LNCaP clone FGC (cell line): ENCODE data around the gene SLC6A13.

Experiments
- DNase-seq: peaks from one replicate; pipeline ENCODE4 v3.0.0-alpha.2; 2011; ENCODE audit warnings: low read depth
- H3K4me3 ChIP-seq: 2 replicates; pipeline ENCODE4 v1.5.1; 2011; ENCODE audit warnings: mild to moderate bottlenecking, low read depth, low read length, control low read depth
- TF ChIP-seq, protein P1 (sequence below): IDR thresholded peaks from 2 replicates; pipeline ENCODE4 v1.5.1; 2012; ENCODE audit warnings: mild to moderate bottlenecking; ENCODE audit not compliant: control insufficient read depth, insufficient read depth; ENCODE audit errors: extremely low read depth

Gene SLC6A13

DNA sequence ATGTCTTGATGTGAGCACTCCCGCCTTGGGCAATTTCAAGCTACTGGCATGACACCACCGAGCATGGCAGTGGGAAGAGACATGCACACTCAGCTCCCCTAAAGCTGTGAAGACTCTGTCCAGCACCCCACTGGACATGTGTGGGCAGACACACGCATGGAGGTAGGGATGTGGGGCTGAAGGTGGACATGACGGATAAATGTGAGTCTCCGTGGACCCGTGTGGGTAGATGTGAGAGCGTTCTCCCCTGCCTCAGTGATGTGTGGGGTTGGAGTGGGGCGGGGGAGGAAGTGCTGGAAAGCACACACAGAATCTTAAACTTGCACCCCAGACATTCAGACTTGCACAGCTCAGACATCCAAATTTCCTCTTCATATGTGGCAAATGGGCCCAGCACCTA is 61.3 kb downstream of the SLC6A13 start:
- H3K4me3 ChIP-seq: no peak overlapping the region
- DNase-seq: no peak
- TF ChIP-seq, protein P1, sequence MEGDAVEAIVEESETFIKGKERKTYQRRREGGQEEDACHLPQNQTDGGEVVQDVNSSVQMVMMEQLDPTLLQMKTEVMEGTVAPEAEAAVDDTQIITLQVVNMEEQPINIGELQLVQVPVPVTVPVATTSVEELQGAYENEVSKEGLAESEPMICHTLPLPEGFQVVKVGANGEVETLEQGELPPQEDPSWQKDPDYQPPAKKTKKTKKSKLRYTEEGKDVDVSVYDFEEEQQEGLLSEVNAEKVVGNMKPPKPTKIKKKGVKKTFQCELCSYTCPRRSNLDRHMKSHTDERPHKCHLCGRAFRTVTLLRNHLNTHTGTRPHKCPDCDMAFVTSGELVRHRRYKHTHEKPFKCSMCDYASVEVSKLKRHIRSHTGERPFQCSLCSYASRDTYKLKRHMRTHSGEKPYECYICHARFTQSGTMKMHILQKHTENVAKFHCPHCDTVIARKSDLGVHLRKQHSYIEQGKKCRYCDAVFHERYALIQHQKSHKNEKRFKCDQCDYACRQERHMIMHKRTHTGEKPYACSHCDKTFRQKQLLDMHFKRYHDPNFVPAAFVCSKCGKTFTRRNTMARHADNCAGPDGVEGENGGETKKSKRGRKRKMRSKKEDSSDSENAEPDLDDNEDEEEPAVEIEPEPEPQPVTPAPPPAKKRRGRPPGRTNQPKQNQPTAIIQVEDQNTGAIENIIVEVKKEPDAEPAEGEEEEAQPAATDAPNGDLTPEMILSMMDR: no peak

DNA sequence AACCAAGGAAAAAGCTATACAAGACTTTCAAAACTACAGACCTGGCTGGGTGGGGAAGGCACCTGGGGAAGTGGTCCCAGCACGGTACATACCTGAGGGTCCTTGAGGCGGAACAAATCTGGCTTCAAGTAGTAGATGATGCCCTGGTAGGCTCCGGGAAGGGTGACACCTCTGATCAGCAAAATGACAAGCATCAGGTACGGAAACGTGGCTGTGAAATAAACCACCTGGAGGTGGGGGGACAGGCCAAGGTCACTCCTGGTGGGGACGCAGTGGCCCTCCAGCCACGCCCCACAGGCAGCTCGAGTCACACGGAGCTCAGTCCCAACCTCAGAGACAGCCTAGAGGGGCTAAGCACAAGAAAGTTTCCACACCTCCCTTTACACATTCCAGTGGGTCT is 63.9 kb downstream of the SLC6A13 start:
- H3K4me3 ChIP-seq: no peak overlapping the region
- DNase-seq: no peak
- TF ChIP-seq, protein P1: no peak

DNA sequence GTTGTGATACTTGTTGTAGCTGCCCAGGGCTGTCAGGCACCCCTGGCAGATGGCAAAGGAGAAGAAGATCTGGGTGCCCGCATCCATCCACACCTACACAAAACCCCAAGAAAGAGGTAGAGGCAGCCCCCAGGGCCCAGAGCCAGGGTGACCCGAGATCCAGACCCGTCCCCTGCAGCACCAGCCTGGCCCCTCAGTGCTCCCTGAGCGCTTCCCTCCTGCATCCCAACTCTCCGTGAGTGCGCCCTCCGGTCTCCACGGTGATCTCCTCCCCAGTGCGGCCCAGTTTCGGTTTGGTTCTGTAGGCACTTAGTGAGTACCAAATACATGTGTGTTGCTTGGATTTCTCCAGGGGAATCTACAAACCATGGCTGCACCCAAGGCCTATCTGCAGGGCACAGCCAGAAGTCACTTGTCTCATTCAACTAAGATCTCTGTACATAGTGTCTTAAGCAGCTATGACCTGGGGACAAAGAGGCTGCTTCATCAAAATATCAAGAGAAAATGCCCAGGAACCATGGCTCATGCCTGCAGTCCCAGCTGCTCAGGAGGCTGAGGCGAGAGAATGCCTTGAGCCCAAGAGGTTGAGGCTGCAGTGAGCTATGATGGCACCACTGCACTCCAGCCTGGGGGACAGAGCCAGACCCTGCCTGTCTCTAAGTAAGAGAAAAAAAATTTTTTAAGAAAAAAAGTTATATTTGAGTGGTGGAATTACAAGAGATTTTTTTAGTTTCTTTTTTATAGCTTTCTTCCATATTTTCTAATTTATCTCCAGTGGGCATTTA is 64.5 kb downstream of the SLC6A13 start:
- no peak for DNase-seq
- H3K4me3 ChIP-seq: no peak overlapping the region
- TF ChIP-seq, protein P1: no peak

DNA sequence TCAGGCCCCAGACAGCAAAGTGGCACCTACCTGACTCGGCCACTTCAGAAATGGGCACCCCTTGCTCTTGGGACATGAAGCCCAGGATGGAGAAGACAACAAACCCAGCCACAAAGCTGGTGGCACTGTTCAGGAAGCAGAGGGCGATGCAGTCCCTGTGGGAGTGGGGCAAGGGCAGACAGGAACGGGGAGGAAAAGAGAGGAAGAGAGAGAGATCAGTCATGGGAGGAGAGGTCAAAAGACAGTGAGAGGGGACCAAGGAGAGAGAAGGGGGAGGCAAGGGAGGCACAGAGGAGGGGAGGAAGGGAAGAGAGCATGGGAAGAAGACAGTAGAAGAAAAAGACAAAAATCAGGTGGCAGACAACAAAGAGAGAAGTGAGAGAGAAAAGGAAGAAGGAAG is 65.3 kb downstream of the SLC6A13 start:
- TF ChIP-seq, protein P1: no peak
- DNase-seq: no peak
- no peak overlapping the region for H3K4me3 ChIP-seq

DNA sequence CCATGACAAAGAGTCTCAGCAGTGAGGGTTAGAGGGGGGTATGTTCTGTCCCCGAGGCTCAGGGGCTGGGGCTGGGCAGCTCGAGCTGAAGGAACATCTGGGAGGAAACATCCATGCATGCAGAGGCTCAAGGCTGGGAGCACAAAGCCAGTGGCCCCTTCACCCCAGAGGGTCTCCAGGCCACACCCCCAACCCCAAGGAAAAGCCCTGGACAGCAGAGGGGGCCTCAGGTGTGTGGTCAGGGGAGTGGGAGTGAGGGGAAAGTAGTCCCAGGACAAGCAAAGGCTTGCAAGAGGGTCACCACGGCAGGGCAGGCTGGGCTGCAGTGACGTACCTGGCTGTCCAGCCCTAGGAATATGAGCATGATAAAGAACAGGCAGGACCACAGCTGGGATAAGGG is 66.2 kb downstream of the SLC6A13 start:
- H3K4me3 ChIP-seq: no peak overlapping the region
- TF ChIP-seq, protein P1: no peak
- DNase-seq: no peak

DNA sequence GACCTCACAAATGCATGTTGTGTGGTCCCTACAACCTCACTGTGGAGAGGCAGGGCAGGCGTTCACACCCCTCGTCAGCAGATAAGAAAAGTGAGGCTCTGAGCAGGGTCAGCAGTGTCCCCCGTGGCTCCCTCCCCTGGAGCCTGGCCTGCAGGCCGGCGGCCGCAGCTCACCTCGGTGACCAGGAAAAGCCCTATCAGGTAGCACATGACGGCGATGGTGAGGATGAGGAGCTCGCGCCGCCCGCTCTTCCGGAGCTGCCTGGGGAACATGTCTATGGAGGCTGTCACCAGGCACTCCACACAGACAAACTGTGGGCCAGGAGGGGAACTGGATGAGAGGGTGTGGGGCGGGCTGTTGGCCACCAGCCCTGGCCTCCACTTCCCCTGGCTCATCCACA is 66.7 kb downstream of the SLC6A13 start:
- TF ChIP-seq, protein P1: no peak
- no peak overlapping the region for H3K4me3 ChIP-seq
- no peak for DNase-seq

DNA sequence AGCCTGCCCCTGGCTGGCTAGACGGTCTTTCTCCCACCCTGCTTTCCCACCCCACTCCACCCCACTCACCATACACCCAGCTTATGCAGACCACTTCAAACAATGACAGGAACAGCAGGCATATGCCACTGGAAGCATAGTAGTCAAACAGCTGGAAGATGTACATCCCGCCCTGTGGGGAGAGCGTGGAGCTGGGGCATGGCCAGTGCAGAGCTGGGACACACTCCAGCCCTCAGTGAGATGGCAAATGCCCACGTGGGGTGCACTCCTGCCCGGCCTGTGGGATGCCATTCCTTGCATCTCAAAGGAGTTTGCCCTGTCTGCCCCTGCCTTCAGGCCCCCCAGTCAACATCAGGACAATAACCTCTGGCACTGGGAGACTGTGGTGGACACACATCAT is 67.5 kb downstream of the SLC6A13 start:
- no peak for DNase-seq
- H3K4me3 ChIP-seq: no peak overlapping the region
- TF ChIP-seq, protein P1: no peak
